ENCODE results near the gene SH2D2A.
A peak's percentile ranks its signal among the peaks of the same experiment; 100 is the strongest.
"Not testable (repeated sequence)": the region's sequence is repeated elsewhere in the genome, so short reads cannot be mapped to it uniquely, and the experiment has no call there.

The SH2D2A gene

GRCh38 chr1:156767101-156767878, 49.4 kb downstream of the SH2D2A start, which contains the start of gene PRCC:
TSS of gene PRCC (plus strand) at chr1:156767535. CDS start at chr1:156767772, 237 bp downstream.
- DNase-seq, result peak; percentile 99

GRCh38 chr1:156766298-156767100, 50.1 kb downstream of the SH2D2A start:
- no peak for DNase-seq

GRCh38 chr1:156765666-156766065, 51.0 kb downstream of the SH2D2A start:
- no peak for DNase-seq

- DNase-seq, result not testable (repeated sequence)
These were observed 51.5 kb downstream of the SH2D2A start for GRCh38 chr1:156765136-156765535.

- DNase-seq, result no peak
These were observed 55.9 kb downstream of the SH2D2A start for GRCh38 chr1:156760796-156761104.

GRCh38 chr1:156760092-156760795, 56.4 kb downstream of the SH2D2A start:
- DNase-seq, result no peak

GRCh38 chr1:156757572-156758253, 58.9 kb downstream of the SH2D2A start:
- DNase-seq, result not testable (repeated sequence)

GRCh38 chr1:156756355-156756754, 60.3 kb downstream of the SH2D2A start:
- no peak for DNase-seq
